OCI-LY1 (cell line): ENCODE results near the gene PPM1F.

ENCODE experiments used
- H2AFZ ChIP-seq: fragments of 200-600 bp; sonication (generic), shearing (Covaris generic); 2 replicates; pipeline ENCODE4 v1.6.0; 2014; ENCODE audit warnings: antibody characterized with exemption, mild to moderate bottlenecking, low read length
- H3F3A ChIP-seq: fragments of 200-600 bp; sonication (generic), shearing (Covaris generic); 2 replicates; pipeline ENCODE4 v1.6.0; 2014; ENCODE audit warnings: mild to moderate bottlenecking, antibody characterized with exemption, low read length, moderate library complexity; ENCODE audit not compliant: insufficient read depth
- H3K27ac ChIP-seq: fragments of 200-600 bp; sonication (generic); 2 replicates; pipeline ENCODE4 v1.5.1; 2014; ENCODE audit warnings: low read length, mixed run types, mild to moderate bottlenecking, low read depth; ENCODE audit not compliant: poor library complexity, severe bottlenecking
- H3K27me3 ChIP-seq: fragments of 200-600 bp; sonication (generic); 2 replicates; pipeline ENCODE4 v1.6.0; 2014; ENCODE audit warnings: antibody characterized with exemption, mild to moderate bottlenecking, low read length, moderate library complexity; ENCODE audit not compliant: insufficient read depth
- H3K36me3 ChIP-seq: fragments of 200-600 bp; sonication (generic); 2 replicates; pipeline ENCODE4 v1.6.1; 2014; ENCODE audit warnings: mild to moderate bottlenecking, antibody characterized with exemption, low read length, moderate library complexity, mixed read lengths; ENCODE audit not compliant: insufficient read depth
- H3K4me1 ChIP-seq: fragments of 200-600 bp; sonication (generic); 2 replicates; pipeline ENCODE4 v1.5.1; 2014; ENCODE audit warnings: mild to moderate bottlenecking, low read length, moderate library complexity; ENCODE audit not compliant: insufficient read depth, severe bottlenecking
- H3K4me2 ChIP-seq: fragments of 200-600 bp; sonication (generic), shearing (Covaris generic); 2 replicates; pipeline ENCODE4 v1.6.1; 2014; ENCODE audit warnings: low read length
- H3K4me3 ChIP-seq: fragments of 200-600 bp; sonication (generic); 2 replicates; pipeline ENCODE4 v1.5.1; 2014; ENCODE audit warnings: low read length, low read depth, mild to moderate bottlenecking, mixed read lengths; ENCODE audit not compliant: poor library complexity, severe bottlenecking
- H3K79me2 ChIP-seq: fragments of 200-600 bp; shearing (Covaris generic); 2 replicates; pipeline ENCODE4 v1.6.1; 2016; ENCODE audit warnings: mixed run types, low read length, mixed read lengths; ENCODE audit not compliant: insufficient read depth
- H3K9ac ChIP-seq: fragments of 200-600 bp; sonication (generic), shearing (Covaris generic); 2 replicates; pipeline ENCODE4 v1.6.1; 2014; ENCODE audit warnings: mild to moderate bottlenecking, low read length, mixed read lengths
- H3K9me2 ChIP-seq: fragments of 200-600 bp; sonication (generic), shearing (Covaris generic); 2 replicates; pipeline ENCODE4 v1.6.1; 2014; ENCODE audit warnings: low read depth, mild to moderate bottlenecking, low read length, mixed read lengths
- H3K9me3 ChIP-seq: fragments of 200-600 bp; shearing (Covaris generic); 2 replicates; pipeline ENCODE4 v1.6.1; 2014; ENCODE audit warnings: low read length, mixed read lengths
- H4K20me1 ChIP-seq: fragments of 200-600 bp; sonication (generic), shearing (Covaris generic); 2 replicates; pipeline ENCODE4 v1.6.0; 2016; ENCODE audit warnings: mild to moderate bottlenecking, low read length; ENCODE audit not compliant: insufficient read depth
- EZH2 ChIP-seq: fragments of 200-600 bp; sonication (generic), shearing (Covaris generic); IDR thresholded peaks from 2 replicates; pipeline ENCODE4 v1.8.0; 2017; ENCODE audit warnings: borderline replicate concordance, mixed run types, mild to moderate bottlenecking, antibody characterized with exemption, low read length, moderate library complexity, mixed read lengths
- TF ChIP-seq, protein P1 (sequence below): fragments of 200-600 bp; sonication (generic), shearing (Covaris generic); IDR thresholded peaks from 2 replicates; pipeline ENCODE4 v1.5.1; 2017; ENCODE audit warnings: mild to moderate bottlenecking, antibody characterized with exemption, low read length, moderate library complexity, mixed read lengths

PPM1F gene

GRCh38 chr22:21923163-21923561 is 29.5 kb downstream of the PPM1F start:
- Histone ChIP-seq H2AFZ (no peak overlapping the region), H3K79me2 (no peaks in the 10 kb centered on the region), H4K20me1 (no peaks in the 10 kb centered on the region), H3K9me3 (no peaks in the 10 kb centered on the region), H3K4me1 (peaks cover 16% of the 10 kb centered on the region), H3K36me3 (no peaks in the 10 kb centered on the region), H3K27ac (no peak overlapping the region), H3F3A (no peaks in the 10 kb centered on the region), H3K4me3 (no peak overlapping the region), H3K27me3 (no peaks in the 10 kb centered on the region), H3K9me2 (no peaks in the 10 kb centered on the region), H3K9ac (no peak overlapping the region), H3K4me2 (no peak overlapping the region)
- no peak for TF ChIP-seq EZH2
- TF ChIP-seq, protein P1, sequence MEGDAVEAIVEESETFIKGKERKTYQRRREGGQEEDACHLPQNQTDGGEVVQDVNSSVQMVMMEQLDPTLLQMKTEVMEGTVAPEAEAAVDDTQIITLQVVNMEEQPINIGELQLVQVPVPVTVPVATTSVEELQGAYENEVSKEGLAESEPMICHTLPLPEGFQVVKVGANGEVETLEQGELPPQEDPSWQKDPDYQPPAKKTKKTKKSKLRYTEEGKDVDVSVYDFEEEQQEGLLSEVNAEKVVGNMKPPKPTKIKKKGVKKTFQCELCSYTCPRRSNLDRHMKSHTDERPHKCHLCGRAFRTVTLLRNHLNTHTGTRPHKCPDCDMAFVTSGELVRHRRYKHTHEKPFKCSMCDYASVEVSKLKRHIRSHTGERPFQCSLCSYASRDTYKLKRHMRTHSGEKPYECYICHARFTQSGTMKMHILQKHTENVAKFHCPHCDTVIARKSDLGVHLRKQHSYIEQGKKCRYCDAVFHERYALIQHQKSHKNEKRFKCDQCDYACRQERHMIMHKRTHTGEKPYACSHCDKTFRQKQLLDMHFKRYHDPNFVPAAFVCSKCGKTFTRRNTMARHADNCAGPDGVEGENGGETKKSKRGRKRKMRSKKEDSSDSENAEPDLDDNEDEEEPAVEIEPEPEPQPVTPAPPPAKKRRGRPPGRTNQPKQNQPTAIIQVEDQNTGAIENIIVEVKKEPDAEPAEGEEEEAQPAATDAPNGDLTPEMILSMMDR = no peak

DNA sequence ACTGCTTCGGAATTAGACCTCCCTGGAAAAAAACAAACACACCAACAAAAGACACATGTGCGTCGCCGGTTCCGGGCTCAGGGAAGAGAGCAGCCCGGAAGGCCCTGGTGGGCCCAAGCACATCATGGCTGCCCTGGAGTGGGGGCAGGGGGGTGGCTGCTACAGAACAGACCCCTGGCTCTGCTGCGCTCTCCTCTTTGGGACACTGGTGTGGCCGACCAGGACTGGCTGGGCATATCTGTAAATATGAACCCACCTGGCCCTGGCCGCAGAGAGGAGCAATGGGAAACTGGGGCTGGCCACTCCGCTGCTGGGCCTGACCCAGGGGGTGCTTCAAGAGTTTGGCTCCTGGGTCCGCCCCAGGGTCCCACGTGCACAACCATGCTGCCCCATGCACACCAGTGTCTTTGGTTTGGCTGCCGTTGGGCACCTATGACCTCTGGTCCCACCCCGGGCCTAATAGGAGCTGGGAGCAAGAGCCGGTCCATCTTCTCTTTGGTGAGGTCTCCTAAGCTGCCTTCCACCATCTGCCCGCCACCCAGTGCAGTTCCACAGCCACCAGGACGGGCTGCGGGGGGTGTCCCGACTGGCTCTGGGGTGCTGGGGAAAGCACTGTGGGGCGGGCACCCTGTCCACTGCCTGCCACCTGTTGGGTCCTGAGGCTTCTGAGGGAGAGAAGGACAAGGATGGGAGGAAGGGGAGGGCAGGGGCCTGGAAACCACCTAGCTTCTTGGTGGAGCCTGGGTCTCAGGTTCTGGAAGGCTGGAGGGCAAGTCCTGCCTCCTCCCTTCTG is 30.1 kb downstream of the PPM1F start:
- no peaks in the 10 kb centered on the region for H3K9me3 ChIP-seq
- H3K4me3 ChIP-seq = no peak overlapping the region
- no peak overlapping the region for H3K9ac ChIP-seq
- H3K4me1 ChIP-seq = peaks cover 16% of the 10 kb centered on the region
- H4K20me1 ChIP-seq = no peaks in the 10 kb centered on the region
- H3K27me3 ChIP-seq = no peaks in the 10 kb centered on the region
- no peak overlapping the region for H3K4me2 ChIP-seq
- TF ChIP-seq EZH2 = no peak
- TF ChIP-seq, protein P1 = no peak
- no peak overlapping the region for H2AFZ ChIP-seq
- H3K9me2 ChIP-seq = no peaks in the 10 kb centered on the region
- no peak overlapping the region for H3K27ac ChIP-seq
- no peaks in the 10 kb centered on the region for H3K36me3 ChIP-seq
- no peaks in the 10 kb centered on the region for H3F3A ChIP-seq
- no peaks in the 10 kb centered on the region for H3K79me2 ChIP-seq

DNA sequence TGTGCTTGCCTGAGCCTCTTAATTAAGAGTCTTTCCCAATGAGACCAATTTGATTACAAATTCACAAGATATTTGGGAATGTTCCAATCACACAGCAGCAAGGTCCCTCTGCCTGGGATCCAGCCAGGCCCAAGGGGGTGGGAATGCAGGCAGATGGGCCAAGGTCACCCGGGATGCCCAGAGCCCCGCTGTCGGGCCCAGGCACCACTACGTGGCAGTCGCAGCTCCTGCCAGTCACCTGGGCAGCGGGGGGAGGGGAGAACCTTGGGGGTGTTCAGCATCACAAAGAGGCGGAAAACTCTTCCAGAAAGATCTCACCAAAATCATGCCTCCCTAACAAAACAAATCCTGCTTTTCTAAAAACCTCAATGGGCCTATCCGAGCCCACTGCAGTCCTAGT is 30.9 kb downstream of the PPM1F start:
- Histone ChIP-seq H3F3A (no peaks in the 10 kb centered on the region), H2AFZ (no peak overlapping the region), H4K20me1 (no peaks in the 10 kb centered on the region), H3K79me2 (no peaks in the 10 kb centered on the region), H3K27ac (no peak overlapping the region), H3K27me3 (no peaks in the 10 kb centered on the region), H3K9me2 (no peaks in the 10 kb centered on the region), H3K36me3 (no peaks in the 10 kb centered on the region), H3K4me3 (no peak overlapping the region), H3K9ac (no peak overlapping the region), H3K4me2 (no peak overlapping the region), H3K9me3 (no peaks in the 10 kb centered on the region), H3K4me1 (peaks cover 16% of the 10 kb centered on the region)
- TF ChIP-seq EZH2 = no peak
- TF ChIP-seq, protein P1 = no peak
